Hematopoietic multipotent progenitor cell treated with erythropoietin and hydrocortisone succinate and interleukin-3 and kit ligand, for 4 days (in vitro differentiated cells): ENCODE measurements around the gene SLC35F3.
"Not testable (repeated sequence)": the region's sequence is repeated elsewhere in the genome, so short reads cannot be mapped to it uniquely, and the experiment has no call there.

Source experiments
- DNase-seq: peaks from one replicate; pipeline ENCODE4 v3.0.0-alpha.2; 2015

SLC35F3 gene

GRCh38 chr1:234152344-234152743 is 247.9 kb downstream of the SLC35F3 start:
- not testable (repeated sequence) for DNase-seq

- DNase-seq, result peak; percentile 84
Measured at GRCh38 chr1:234154320-234155251, 250.1 kb downstream of the SLC35F3 start.

- DNase-seq, result no peak
Measured at GRCh38 chr1:234162661-234163060, 258.2 kb downstream of the SLC35F3 start.

- no peak for DNase-seq
Measured at GRCh38 chr1:234163267-234163919, 258.9 kb downstream of the SLC35F3 start.

- no peak for DNase-seq
Measured at GRCh38 chr1:234164098-234164709, 259.7 kb downstream of the SLC35F3 start.

GRCh38 chr1:234168061-234168724 is 263.7 kb downstream of the SLC35F3 start:
- DNase-seq, result no peak

GRCh38 chr1:234169161-234169849 is 264.8 kb downstream of the SLC35F3 start:
- no peak for DNase-seq

GRCh38 chr1:234170067-234170466 is 265.6 kb downstream of the SLC35F3 start:
- no peak for DNase-seq

- DNase-seq, result peak; percentile 53
Measured at GRCh38 chr1:234170622-234171021, 266.1 kb downstream of the SLC35F3 start.

GRCh38 chr1:234173968-234174367 is 269.5 kb downstream of the SLC35F3 start:
- no peak for DNase-seq

GRCh38 chr1:234175363-234175762 is 270.9 kb downstream of the SLC35F3 start:
- DNase-seq, result no peak

GRCh38 chr1:234176000-234176399 is 271.5 kb downstream of the SLC35F3 start:
- no peak for DNase-seq

- not testable (repeated sequence) for DNase-seq
Measured at GRCh38 chr1:234176847-234177246, 272.4 kb downstream of the SLC35F3 start.

GRCh38 chr1:234185438-234185837 is 281.0 kb downstream of the SLC35F3 start:
- DNase-seq, result no peak

- DNase-seq, result no peak
Measured at GRCh38 chr1:234186037-234186688, 281.7 kb downstream of the SLC35F3 start.

GRCh38 chr1:234188454-234188792 is 283.9 kb downstream of the SLC35F3 start:
- peak; percentile 9 for DNase-seq

GRCh38 chr1:234197839-234198238 is 293.4 kb downstream of the SLC35F3 start:
- no peak for DNase-seq

GRCh38 chr1:234199476-234200127 is 295.1 kb downstream of the SLC35F3 start:
- DNase-seq, result no peak

- DNase-seq, result no peak
Measured at GRCh38 chr1:234200566-234200965, 296.1 kb downstream of the SLC35F3 start.

GRCh38 chr1:234201600-234201999 is 297.1 kb downstream of the SLC35F3 start:
- no peak for DNase-seq

- no peak for DNase-seq
Measured at GRCh38 chr1:234205966-234206365, 301.5 kb downstream of the SLC35F3 start.
